ENCODE results near the gene MSI1. TPM values are rescaled to one million over a fixed set of nuclear protein-coding genes. Genes with fewer than 3 reads are reported as not detected.

MSI1 gene
- total RNA-seq, 1 donor from 2014 or later, result 27.6 TPM

DNA sequence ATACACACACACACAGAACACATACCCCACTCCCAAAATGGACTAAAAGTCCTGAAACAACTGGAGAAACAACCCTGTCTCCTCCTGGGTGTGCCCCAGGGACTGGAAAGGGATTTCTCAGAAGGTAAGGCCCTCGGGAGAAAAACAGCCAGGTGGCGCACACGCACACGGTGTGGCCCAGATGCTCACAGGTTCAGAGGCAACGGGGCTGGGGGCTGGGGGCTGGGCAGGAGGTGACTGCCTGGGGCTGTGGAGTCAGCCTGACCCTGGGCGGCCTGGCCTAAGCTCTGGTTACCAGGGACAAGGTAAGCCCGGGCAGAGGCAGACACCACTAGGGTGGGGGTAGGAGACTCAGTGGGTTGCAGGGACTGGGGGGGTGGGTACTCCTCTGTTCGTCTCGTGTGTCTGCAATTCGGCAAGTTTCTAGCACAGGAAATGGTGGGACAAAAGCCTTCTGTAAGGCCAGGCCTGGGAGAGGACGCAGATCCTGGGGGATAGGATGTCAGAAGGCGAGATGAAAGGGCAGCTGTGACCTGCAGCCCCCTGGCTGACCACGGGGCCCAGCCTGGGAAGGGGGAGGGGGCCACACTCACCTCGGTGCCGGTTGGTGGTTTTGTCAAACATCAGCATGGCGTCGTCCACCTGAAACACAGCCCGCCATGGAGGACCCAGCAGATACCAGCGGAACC lies 10.4 kb downstream of the MSI1 start:
- TF ChIP-seq CTCF (IDR thresholded peaks at IDR 0.05; ENCODE audit: unreplicated experiment), result no peak
- peaks cover 36% of the 10 kb centered on the region for H3K4me1 Mint-ChIP-seq (ENCODE audit: unreplicated experiment)
- H3K36me3 Mint-ChIP-seq (ENCODE audit: low read depth, unreplicated experiment), result peaks cover 21% of the 10 kb centered on the region
- peak overlapping the region; percentile 61 for H3K27ac Mint-ChIP-seq (ENCODE audit: unreplicated experiment)
- H3K4me3 Mint-ChIP-seq (ENCODE audit: unreplicated experiment), result peak overlapping the region; percentile 85
- H3K27me3 Mint-ChIP-seq (ENCODE audit: unreplicated experiment), result peaks cover 20% of the 10 kb centered on the region
- no peak for DNase-seq (ENCODE audit: low spot score)
- H3K9me3 Mint-ChIP-seq (ENCODE audit: unreplicated experiment), result no peaks in the 10 kb centered on the region

GRCh38 chr12:120357104-120357503 lies 11.9 kb downstream of the MSI1 start:
- Mint-ChIP-seq H3K27me3 (ENCODE audit: unreplicated experiment) (peaks cover 21% of the 10 kb centered on the region), H3K27ac (ENCODE audit: unreplicated experiment) (no peak overlapping the region), H3K4me3 (ENCODE audit: unreplicated experiment) (peak overlapping the region; percentile 47), H3K36me3 (ENCODE audit: low read depth, unreplicated experiment) (peaks cover 17% of the 10 kb centered on the region), H3K9me3 (ENCODE audit: unreplicated experiment) (no peaks in the 10 kb centered on the region), H3K4me1 (ENCODE audit: unreplicated experiment) (peaks cover 25% of the 10 kb centered on the region)
- TF ChIP-seq CTCF (IDR thresholded peaks at IDR 0.05; ENCODE audit: unreplicated experiment), result no peak
- DNase-seq (ENCODE audit: low spot score), result no peak

DNA sequence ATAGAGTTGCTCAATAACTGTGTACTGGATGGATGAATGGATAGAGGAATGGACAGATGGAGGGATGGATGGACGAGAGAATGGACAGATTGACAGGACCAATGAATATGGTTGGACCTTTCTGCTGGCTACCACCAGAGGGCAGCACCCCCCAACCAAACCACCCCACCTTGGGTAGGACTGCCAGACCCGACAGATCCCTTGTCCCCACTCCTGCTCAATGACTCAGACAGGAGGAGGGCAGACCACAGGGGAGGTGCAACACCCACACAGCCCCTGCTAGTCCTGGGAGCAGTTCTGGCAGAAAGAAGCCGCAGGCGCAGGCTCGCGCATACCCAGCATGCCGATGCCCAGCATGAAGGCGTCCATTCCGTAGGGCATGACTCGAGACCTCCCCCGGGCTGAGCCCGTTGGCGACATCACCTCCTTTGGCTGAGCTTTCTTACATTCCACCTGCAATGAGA lies 12.4 kb downstream of the MSI1 start:
- Mint-ChIP-seq H3K4me3 (ENCODE audit: unreplicated experiment) (peak overlapping the region; percentile 21), H3K9me3 (ENCODE audit: unreplicated experiment) (no peaks in the 10 kb centered on the region), H3K4me1 (ENCODE audit: unreplicated experiment) (peaks cover 24% of the 10 kb centered on the region), H3K36me3 (ENCODE audit: low read depth, unreplicated experiment) (peaks cover 17% of the 10 kb centered on the region), H3K27ac (ENCODE audit: unreplicated experiment) (no peak overlapping the region), H3K27me3 (ENCODE audit: unreplicated experiment) (peaks cover 20% of the 10 kb centered on the region)
- DNase-seq (ENCODE audit: low spot score), result peak; percentile 83
- TF ChIP-seq CTCF (IDR thresholded peaks at IDR 0.05; ENCODE audit: unreplicated experiment), result peak; percentile 88

DNA sequence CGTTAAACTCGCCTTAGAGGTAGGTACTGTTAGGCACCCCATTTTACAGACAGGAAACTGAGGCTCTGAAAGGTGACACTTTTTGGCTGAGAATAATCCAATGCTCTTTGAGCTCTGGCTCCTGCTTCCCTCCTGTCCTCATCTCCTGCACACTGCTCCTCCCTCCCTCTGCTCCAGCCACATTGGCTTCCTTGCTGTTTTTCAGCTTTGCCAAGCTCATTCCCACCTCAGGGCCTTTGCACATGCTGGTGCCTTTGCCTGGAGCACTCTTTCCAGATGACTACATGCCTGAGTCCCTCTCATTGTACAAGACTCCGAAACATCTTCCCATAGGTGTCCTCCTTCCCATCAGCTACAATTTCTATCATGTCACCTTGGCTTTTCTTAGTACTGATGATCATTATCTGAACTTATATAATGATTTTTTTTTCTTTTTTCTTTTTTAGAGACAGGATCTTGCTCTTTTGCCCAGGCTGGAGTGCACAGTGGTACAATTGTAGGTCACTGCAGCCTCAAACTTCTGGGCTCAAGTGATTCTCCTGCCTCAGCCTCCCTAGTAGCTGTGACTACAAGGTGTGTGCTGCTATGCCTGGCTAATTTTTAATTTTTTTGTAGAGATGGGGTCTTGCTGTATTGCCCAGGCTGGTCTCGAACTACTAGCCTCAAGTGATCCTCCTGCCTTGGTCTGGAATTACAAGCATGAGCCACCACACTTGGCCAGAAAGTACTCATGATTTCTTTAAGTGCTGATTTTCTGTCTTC lies 15.2 kb downstream of the MSI1 start:
- Mint-ChIP-seq H3K9me3 (ENCODE audit: unreplicated experiment) (no peaks in the 10 kb centered on the region), H3K36me3 (ENCODE audit: low read depth, unreplicated experiment) (peaks cover 17% of the 10 kb centered on the region), H3K4me1 (ENCODE audit: unreplicated experiment) (peaks cover 8% of the 10 kb centered on the region), H3K27me3 (ENCODE audit: unreplicated experiment) (peaks cover 7% of the 10 kb centered on the region), H3K27ac (ENCODE audit: unreplicated experiment) (no peak overlapping the region), H3K4me3 (ENCODE audit: unreplicated experiment) (peak overlapping the region; percentile 57)
- no peak for TF ChIP-seq CTCF (IDR thresholded peaks at IDR 0.05; ENCODE audit: unreplicated experiment)
- no peak for DNase-seq (ENCODE audit: low spot score)

DNA sequence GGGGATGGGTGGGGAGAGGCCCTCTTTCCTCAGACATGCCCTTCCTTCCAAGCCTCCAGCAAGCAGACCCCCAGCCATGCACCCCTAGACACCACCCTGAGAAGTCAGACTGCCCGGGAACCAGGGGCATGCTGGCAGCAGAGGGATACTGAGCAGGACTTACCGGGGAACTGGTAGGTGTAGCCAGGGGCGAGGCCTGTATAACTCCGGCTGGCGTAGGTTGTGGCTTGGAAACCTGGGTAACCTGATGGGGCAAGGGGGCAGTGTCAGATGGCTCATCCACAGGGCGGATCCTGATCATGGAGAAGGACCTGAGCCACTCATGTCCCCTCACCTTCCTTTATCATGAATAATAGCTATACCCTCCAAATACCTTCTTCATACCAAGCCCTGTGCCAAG lies 15.8 kb downstream of the MSI1 start:
- TF ChIP-seq CTCF (IDR thresholded peaks at IDR 0.05; ENCODE audit: unreplicated experiment), result no peak
- DNase-seq (ENCODE audit: low spot score), result no peak
- Mint-ChIP-seq H3K4me1 (ENCODE audit: unreplicated experiment) (peaks cover 6% of the 10 kb centered on the region), H3K9me3 (ENCODE audit: unreplicated experiment) (no peaks in the 10 kb centered on the region), H3K27ac (ENCODE audit: unreplicated experiment) (no peak overlapping the region), H3K4me3 (ENCODE audit: unreplicated experiment) (no peak overlapping the region), H3K27me3 (ENCODE audit: unreplicated experiment) (peaks cover 5% of the 10 kb centered on the region), H3K36me3 (ENCODE audit: low read depth, unreplicated experiment) (peaks cover 15% of the 10 kb centered on the region)

Data from endothelial cell (in vitro differentiated cells).